T-helper 17 cell (primary cell): ENCODE results near the gene PCNX3. TPM values are rescaled to one million over a fixed set of nuclear protein-coding genes. Genes with fewer than 3 reads are reported as not detected.
A peak's percentile ranks its signal among the peaks of the same experiment; 100 is the strongest.

ENCODE experiments used
- ATAC-seq: fragments of 150-1000 bp; cut with Tn5 transposase; 2 replicates; pipeline ENCODE4 v1.10.0; 2021; ENCODE audit warnings: mild to moderate bottlenecking, moderate library complexity
- DNase-seq, 3 donors: peaks; one replicate each; pipeline versions ENCODE4 v3.0.0 to v3.0.0-alpha.2; 2020 to 2021
- H3K9me3 ChIP-seq: one replicate; pipeline ENCODE4 v1.7.0; 2013; ENCODE audit warnings: low read length, mild to moderate bottlenecking; ENCODE audit not compliant: control insufficient read depth, poor library complexity, severe bottlenecking
- H3K27ac Mint-ChIP-seq: one replicate; pipeline ENCODE4 v1.8.0; 2022; ENCODE audit warnings: mild to moderate bottlenecking, moderate library complexity, mixed read lengths
- H3K27me3 Mint-ChIP-seq: one replicate; pipeline ENCODE4 v1.8.0; 2022; ENCODE audit warnings: mixed read lengths
- H3K36me3 Mint-ChIP-seq: one replicate; pipeline ENCODE4 v1.8.0; 2022; ENCODE audit warnings: low read depth, mixed read lengths
- H3K4me1 Mint-ChIP-seq: one replicate; pipeline ENCODE4 v1.8.0; 2022; ENCODE audit warnings: mild to moderate bottlenecking, mixed read lengths
- H3K4me3 Mint-ChIP-seq: one replicate; pipeline ENCODE4 v1.8.0; 2022; ENCODE audit warnings: mild to moderate bottlenecking, moderate library complexity, mixed read lengths
- total RNA-seq, 4 donors: library from RNA in 2 of 4; stranded (reverse) in 2 of 4; gene quantifications; one replicate each; pipeline ENCODE4 v1.2.3 and lab custom pipeline; 2022 to 2026

PCNX3 gene
- total RNA-seq, 2 donors from 2014 or later = 56.0 to 60.5 TPM

DNA sequence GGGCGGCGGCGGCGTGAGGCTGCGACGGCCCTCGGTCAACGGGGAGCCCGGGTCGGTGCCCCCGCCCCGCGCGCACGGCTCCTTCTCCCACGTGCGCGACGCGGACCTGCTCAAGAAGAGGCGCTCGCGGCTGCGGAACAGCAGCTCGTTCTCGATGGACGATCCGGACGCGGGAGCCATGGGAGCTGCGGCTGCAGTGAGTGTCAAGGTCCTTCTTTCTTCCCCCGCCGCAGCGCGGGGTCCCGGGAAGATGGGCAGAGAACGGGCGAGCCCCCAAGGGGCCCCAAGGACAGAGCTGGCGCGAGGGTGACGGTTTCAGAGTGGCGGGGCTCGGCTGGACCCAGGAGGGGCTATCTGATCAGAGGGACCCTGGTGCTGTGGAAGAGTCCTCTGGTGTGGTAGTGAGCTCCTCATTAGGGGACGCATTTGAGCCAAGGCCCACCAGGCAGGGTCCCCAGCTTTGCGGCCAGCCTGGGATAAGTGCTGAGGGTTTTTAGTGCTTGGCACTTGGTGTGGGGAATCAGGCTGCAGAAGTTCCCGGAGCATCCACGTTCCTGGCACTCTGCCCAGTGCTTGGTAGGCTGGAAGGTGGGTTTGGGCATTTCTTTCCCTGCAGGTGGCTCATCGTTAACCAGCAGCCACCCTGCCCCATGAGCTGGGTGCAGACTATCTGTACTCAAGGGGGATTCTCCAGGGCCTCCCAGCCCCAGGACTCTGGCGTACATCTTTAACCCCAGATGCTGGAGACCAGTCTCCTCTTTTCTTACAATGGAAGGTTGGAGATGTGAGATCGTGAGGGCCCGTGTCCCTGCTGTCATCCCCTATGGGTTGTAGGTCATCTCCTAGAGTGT, 30.0 kb upstream of the PCNX3 start:
- ATAC-seq (no peak), DNase-seq (no peak)
- no peak overlapping the region for H3K4me3 Mint-ChIP-seq
- H3K4me1 Mint-ChIP-seq = peaks cover 39% of the 10 kb centered on the region
- no peaks in the 10 kb centered on the region for H3K9me3 ChIP-seq
- no peaks in the 10 kb centered on the region for H3K27me3 Mint-ChIP-seq
- peaks cover 3% of the 10 kb centered on the region for H3K36me3 Mint-ChIP-seq
- H3K27ac Mint-ChIP-seq = no peak overlapping the region

GRCh38 chr11:65586247-65586630, 29.3 kb upstream of the PCNX3 start:
- no peaks in the 10 kb centered on the region for H3K9me3 ChIP-seq
- ATAC-seq (no peak), DNase-seq (no peak)
- H3K27ac Mint-ChIP-seq = no peak overlapping the region
- peaks cover 3% of the 10 kb centered on the region for H3K36me3 Mint-ChIP-seq
- H3K4me3 Mint-ChIP-seq = no peak overlapping the region
- H3K27me3 Mint-ChIP-seq = no peaks in the 10 kb centered on the region
- H3K4me1 Mint-ChIP-seq = peaks cover 39% of the 10 kb centered on the region

- Mint-ChIP-seq H3K36me3 (peaks cover 3% of the 10 kb centered on the region), H3K4me1 (peaks cover 37% of the 10 kb centered on the region)
- ATAC-seq = no peak
Observed at GRCh38 chr11:65586676-65587075, 28.9 kb upstream of the PCNX3 start.

DNA sequence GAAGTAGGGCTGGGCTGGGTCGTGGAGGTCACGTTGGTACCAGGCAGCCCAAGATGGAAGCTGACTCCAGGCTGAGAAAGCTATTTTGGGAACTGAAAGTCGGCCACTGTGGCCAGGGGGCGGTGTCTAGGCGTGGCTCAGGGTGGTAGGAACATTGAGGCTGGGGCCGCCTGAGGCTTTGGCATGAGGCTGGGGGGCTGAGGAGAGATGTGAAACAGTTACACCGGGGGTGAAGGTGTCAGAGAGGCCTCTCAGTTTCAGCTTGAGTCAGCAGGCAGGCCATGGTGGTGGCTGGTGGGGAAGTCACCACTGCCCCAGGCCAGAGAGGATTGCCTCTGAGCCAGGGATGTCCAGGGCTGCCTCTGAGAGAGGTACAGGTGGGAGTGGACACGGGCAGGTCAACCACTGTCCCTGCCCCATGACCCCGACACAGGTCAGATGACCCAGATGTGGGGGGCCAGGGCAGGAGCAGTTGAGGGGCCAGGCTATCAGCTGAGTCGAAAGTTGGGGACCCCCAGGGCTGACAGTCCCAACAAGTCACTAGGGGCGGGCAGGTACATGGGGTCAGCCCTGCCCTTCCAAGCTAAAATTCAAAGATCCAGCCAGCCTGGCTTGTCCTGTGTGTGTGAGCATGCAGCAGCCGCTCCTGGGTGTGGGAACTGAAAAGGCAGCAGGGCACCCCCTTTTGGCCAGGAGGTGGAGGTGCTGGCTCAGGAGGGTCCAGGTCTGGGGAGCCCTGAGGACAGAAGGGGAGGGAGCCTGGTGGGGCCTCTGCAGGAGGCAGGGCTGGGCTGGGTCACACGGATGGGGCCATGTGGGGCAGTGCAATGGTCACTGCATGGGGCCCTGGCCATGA, 27.1 kb upstream of the PCNX3 start:
- DNase-seq = peak; percentile 54 to 68 (median 66)

More at GRCh38 chr11:65586676-65587075, 28.9 kb upstream of the PCNX3 start:
- H3K9me3 ChIP-seq = no peaks in the 10 kb centered on the region
- H3K4me3 Mint-ChIP-seq = no peak overlapping the region
- H3K27me3 Mint-ChIP-seq = no peaks in the 10 kb centered on the region
- H3K27ac Mint-ChIP-seq = no peak overlapping the region
- no peak for DNase-seq

DNA sequence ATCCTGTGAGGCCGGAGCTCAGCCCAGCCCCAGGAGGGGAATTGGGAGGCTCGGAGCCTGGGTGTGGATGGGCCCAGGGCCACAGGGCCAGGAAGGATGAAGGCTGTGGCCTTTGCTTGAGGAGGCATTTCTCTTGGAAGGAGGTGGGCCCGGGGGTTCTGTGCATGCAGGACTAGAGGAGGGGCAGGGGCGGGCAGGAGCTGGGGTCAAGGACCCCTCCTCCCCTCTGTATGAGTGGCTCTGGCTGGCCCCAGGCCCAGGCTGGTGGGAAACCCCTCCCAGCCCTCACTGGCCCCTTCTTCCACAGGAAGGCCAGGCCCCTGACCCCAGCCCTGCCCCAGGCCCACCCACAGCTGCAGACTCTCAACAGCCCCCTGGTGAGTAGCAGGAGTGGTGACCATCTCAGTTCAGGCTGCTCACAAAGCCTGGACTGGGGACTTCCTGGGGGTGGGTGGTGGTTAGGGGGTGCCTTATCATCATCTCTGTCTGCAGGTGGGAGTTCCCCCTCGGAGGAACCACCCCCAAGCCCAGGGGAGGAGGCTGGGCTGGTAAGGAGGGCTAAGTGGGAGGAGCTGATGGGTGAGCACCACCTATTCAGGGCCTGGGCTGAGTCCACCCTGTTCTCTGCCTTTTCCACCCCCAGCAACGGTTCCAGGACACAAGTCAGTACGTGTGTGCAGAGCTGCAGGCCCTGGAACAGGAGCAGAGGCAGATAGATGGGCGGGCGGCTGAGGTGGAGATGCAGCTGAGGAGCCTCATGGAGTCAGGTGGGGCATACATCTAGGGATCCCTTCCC, 25.9 kb upstream of the PCNX3 start:
- Mint-ChIP-seq H3K27ac (no peak overlapping the region), H3K27me3 (no peaks in the 10 kb centered on the region), H3K4me1 (peaks cover 21% of the 10 kb centered on the region), H3K4me3 (no peak overlapping the region), H3K36me3 (no peaks in the 10 kb centered on the region)
- H3K9me3 ChIP-seq = no peaks in the 10 kb centered on the region
- no peak for DNase-seq
- peak; percentile 57 for ATAC-seq

More for the DNA sequence above, 27.1 kb upstream of the PCNX3 start:
- Mint-ChIP-seq H3K4me3 (peak overlapping the region; percentile 70), H3K36me3 (peaks cover under 1% of the 10 kb centered on the region), H3K27ac (peak overlapping the region; percentile 87), H3K4me1 (peaks cover 23% of the 10 kb centered on the region), H3K27me3 (no peaks in the 10 kb centered on the region)
- peak; percentile 90 for ATAC-seq
- no peaks in the 10 kb centered on the region for H3K9me3 ChIP-seq

DNA sequence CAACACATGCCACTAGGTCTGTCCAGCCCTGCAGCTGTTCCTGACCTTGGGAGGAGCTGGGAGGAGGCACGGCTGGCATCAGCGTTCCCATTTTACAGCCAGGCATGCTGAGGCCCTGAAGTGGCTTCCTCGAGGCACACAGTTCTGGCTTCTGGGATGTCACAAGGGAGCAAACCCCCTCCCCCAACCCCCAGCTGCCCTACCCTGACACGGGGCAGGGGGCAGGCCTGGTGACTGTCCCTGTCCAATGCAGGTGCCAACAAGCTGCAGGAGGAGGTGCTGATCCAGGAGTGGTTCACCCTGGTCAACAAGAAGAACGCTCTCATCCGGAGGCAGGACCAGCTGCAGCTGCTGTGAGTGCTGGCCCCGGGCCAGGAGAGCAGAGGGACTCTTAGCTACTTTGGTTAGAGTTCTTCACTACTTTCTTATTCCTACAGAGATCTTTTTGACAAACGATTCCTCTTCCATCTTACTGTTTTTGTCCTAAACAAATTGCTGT, 25.3 kb upstream of the PCNX3 start:
- DNase-seq = no peak
- no peak for ATAC-seq
- no peaks in the 10 kb centered on the region for H3K27me3 Mint-ChIP-seq
- no peak overlapping the region for H3K27ac Mint-ChIP-seq
- H3K9me3 ChIP-seq = no peaks in the 10 kb centered on the region
- no peak overlapping the region for H3K4me3 Mint-ChIP-seq
- no peaks in the 10 kb centered on the region for H3K36me3 Mint-ChIP-seq
- H3K4me1 Mint-ChIP-seq = peaks cover 27% of the 10 kb centered on the region

DNA sequence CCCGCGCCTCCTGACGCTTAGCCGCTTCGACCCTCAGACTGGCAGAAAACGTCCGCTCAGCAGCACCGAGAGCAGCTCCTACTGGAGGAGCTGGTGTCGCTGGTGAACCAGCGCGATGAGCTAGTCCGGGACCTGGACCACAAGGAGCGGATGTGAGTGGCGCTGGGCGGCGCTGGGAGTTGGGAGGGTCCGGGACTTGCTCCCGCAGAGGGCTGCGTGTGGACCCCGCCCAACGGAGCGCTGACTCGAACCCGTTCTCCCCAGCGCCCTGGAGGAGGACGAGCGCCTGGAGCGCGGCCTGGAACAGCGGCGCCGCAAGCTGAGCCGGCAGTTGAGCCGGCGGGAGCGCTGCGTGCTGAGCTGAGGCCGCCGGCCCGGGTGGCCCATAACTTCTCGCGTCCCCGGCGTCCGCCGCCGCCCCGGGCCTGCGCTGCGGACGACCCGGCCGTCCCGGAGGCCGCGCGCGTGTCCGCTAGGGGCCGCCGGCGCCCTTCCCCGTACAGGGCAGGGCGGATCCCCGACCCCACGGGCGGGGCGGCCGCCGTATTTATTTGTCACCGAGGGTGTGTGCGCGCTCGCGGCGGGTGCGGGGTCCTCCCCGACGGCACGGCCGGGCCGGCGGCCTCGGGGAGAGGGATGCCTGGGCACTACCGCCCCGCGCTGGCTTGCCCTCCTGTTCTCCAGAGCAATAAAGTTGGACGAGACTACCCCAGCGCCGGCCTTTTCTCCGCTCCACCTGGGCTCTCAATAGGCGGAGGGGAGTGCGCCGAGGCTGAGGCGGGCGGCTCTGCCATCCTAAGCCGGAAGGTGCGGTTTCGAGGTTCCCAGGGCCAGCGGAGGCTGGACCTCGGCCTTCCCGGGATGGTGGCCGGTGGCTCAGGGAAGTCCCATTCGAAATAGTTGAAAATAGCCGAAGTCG, 23.4 kb upstream of the PCNX3 start:
- no peaks in the 10 kb centered on the region for H3K36me3 Mint-ChIP-seq
- peaks cover 26% of the 10 kb centered on the region for H3K4me1 Mint-ChIP-seq
- no peak overlapping the region for H3K27ac Mint-ChIP-seq
- DNase-seq (no peak), ATAC-seq (no peak)
- H3K9me3 ChIP-seq = no peaks in the 10 kb centered on the region
- no peak overlapping the region for H3K4me3 Mint-ChIP-seq
- no peaks in the 10 kb centered on the region for H3K27me3 Mint-ChIP-seq

- Mint-ChIP-seq H3K4me1 (peaks cover 21% of the 10 kb centered on the region), H3K27me3 (no peaks in the 10 kb centered on the region), H3K27ac (no peak overlapping the region), H3K4me3 (no peak overlapping the region), H3K36me3 (no peaks in the 10 kb centered on the region)
- DNase-seq = no peak
- H3K9me3 ChIP-seq = no peaks in the 10 kb centered on the region
- ATAC-seq = no peak
Observed at GRCh38 chr11:65592858-65593517, 22.6 kb upstream of the PCNX3 start.

DNA sequence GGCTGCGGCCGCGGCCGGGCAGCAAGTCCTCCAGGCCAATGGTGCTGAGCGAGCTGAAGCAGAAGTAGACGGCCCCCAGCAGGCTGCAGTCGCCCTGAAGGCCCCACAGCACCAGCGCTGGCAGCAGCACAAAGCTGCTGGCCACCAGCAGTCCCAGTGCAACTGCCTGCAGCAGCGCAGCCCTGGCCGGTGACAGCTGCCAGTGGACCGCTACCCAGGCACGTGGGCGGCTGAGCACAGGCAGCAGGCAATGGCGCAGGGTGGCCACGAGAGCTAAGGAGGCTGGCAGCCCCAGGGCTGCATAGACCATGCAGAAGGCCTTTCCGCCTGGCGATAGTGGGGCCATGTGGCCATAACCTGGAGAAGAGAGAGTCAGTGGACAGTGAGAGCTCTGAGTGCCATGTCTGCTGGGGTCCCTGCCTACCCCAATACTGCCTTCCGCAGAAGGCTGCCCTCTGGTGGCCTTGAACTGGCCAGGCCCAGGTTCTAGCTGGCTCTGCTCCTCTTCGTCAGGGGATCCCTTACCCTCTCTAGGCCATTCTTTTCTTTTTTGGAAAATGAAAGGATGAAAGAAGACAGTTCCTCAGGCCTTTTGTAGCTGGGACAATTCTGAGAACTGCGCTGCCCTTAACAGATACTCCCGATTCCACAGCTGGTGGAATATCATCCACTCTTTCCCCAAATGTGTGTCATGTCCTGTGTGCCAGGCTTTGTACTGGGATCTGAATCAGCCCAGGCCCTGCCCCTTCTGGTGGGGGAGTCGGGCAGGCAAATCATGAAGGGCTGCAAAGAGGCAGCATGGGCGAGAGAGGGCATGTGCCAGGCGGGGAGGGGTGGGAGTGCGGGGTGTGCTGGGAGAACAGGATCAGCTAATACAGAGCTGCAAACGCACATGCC, 21.8 kb upstream of the PCNX3 start:
- no peaks in the 10 kb centered on the region for H3K36me3 Mint-ChIP-seq
- ATAC-seq = peak; percentile 46
- DNase-seq = no peak
- peaks cover 14% of the 10 kb centered on the region for H3K4me1 Mint-ChIP-seq
- peak overlapping the region; percentile 6 for H3K27ac Mint-ChIP-seq
- H3K9me3 ChIP-seq = no peaks in the 10 kb centered on the region
- H3K4me3 Mint-ChIP-seq = no peak overlapping the region
- H3K27me3 Mint-ChIP-seq = no peaks in the 10 kb centered on the region

- no peak overlapping the region for H3K4me3 Mint-ChIP-seq
Observed at GRCh38 chr11:65595131-65595530, 20.4 kb upstream of the PCNX3 start.

More at GRCh38 chr11:65595131-65595530, 20.4 kb upstream of the PCNX3 start:
- peak; percentile 31 for ATAC-seq
- no peak for DNase-seq
- H3K4me1 Mint-ChIP-seq = peaks cover 10% of the 10 kb centered on the region
- peak overlapping the region; percentile 86 for H3K27ac Mint-ChIP-seq
- no peaks in the 10 kb centered on the region for H3K27me3 Mint-ChIP-seq
- H3K36me3 Mint-ChIP-seq = no peaks in the 10 kb centered on the region
- no peaks in the 10 kb centered on the region for H3K9me3 ChIP-seq
